ENCODE results near the gene LPP. TPM values are rescaled to one million over a fixed set of nuclear protein-coding genes. Genes with fewer than 3 reads are reported as not detected.

The LPP gene
- total RNA-seq, 4 donors from 2014 or later = 45.9 to 81.1 (median 63.0) TPM

- TF ChIP-seq POLR2A (IDR thresholded peaks at IDR 0.05) (no peak), CTCF (IDR thresholded peaks at IDR 0.05) (no peak)
- 91 to 92% methylated on average over 2 of the region's 2 CpGs for WGBS, 2 donors
- intact Hi-C loops (cut with DNase I; ENCODE audit: low total_unique reads) = no loop called here
- DNase-seq (ENCODE audit: low spot score in 2 of 2) = no peak
- H3K4me3 ChIP-seq (ENCODE audit: low read depth, poor library complexity, severe bottlenecking) = no peak overlapping the region
Observed at GRCh38 chr3:188350961-188351360, 197.0 kb downstream of the LPP start.

- DNase-seq (ENCODE audit: low spot score in 2 of 2) = no peak
- intact Hi-C loops (cut with DNase I; ENCODE audit: low total_unique reads) = no loop called here
- no peak overlapping the region for H3K4me3 ChIP-seq (ENCODE audit: low read depth, poor library complexity, severe bottlenecking)
- WGBS, 2 donors = 85 to 87% methylated on average over 7 of the region's 7 CpGs
- TF ChIP-seq CTCF (IDR thresholded peaks at IDR 0.05) = no peak
- TF ChIP-seq POLR2A (IDR thresholded peaks at IDR 0.05) = no peak
Observed at GRCh38 chr3:188351648-188352047, 197.7 kb downstream of the LPP start.

- no peak for TF ChIP-seq POLR2A (IDR thresholded peaks at IDR 0.05)
- no peak for TF ChIP-seq CTCF (IDR thresholded peaks at IDR 0.05)
- 91 to 92% methylated on average over 18 of the region's 18 CpGs for WGBS, 2 donors
- intact Hi-C loops (cut with DNase I; ENCODE audit: low total_unique reads) = no loop called here
- no peak for DNase-seq (ENCODE audit: low spot score in 2 of 2)
- H3K4me3 ChIP-seq (ENCODE audit: low read depth, poor library complexity, severe bottlenecking) = no peak overlapping the region
Observed at GRCh38 chr3:188352196-188352927, 198.4 kb downstream of the LPP start.

- TF ChIP-seq POLR2A (IDR thresholded peaks at IDR 0.05) = no peak
- TF ChIP-seq CTCF (IDR thresholded peaks at IDR 0.05) = no peak
- H3K4me3 ChIP-seq (ENCODE audit: low read depth, poor library complexity, severe bottlenecking) = no peak overlapping the region
- no peak for DNase-seq (ENCODE audit: low spot score in 2 of 2)
- WGBS, 2 donors = 81 to 91% methylated on average over 1 of the region's 1 CpG
- intact Hi-C loops (cut with DNase I; ENCODE audit: low total_unique reads) = no loop called here
Observed at GRCh38 chr3:188353426-188353825, 199.5 kb downstream of the LPP start.

- DNase-seq (ENCODE audit: low spot score in 2 of 2) = no peak
- TF ChIP-seq CTCF (IDR thresholded peaks at IDR 0.05) = no peak
- TF ChIP-seq POLR2A (IDR thresholded peaks at IDR 0.05) = no peak
- intact Hi-C loops (cut with DNase I; ENCODE audit: low total_unique reads) = no loop called here
- H3K4me3 ChIP-seq (ENCODE audit: low read depth, poor library complexity, severe bottlenecking) = no peak overlapping the region
- 83 to 90% methylated on average over 10 of the region's 10 CpGs for whole genome bisulfite sequencing, 2 donors
Observed at GRCh38 chr3:188358787-188359493, 205.0 kb downstream of the LPP start.
